ENCODE results near the gene PALLD.

DNA sequence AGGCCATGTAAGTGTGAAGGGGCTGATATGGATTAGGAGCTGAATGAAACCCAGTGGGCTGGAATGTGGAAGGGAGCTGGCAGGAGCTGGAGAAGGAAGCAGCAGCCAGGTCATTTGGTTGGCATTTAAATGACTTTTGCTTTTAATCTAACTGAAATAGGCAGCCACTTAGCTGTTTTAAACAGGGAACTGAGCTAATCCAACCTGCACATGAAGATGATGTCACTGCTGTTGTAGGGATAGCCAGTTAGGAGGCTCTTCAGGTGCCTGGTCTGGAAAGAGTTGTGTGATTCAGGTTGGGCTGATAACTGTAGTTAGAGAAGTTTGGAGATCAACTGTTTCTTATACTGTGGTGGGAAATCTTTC is 122.4 kb downstream of the PALLD start:
- TF ChIP-seq, protein P1, sequence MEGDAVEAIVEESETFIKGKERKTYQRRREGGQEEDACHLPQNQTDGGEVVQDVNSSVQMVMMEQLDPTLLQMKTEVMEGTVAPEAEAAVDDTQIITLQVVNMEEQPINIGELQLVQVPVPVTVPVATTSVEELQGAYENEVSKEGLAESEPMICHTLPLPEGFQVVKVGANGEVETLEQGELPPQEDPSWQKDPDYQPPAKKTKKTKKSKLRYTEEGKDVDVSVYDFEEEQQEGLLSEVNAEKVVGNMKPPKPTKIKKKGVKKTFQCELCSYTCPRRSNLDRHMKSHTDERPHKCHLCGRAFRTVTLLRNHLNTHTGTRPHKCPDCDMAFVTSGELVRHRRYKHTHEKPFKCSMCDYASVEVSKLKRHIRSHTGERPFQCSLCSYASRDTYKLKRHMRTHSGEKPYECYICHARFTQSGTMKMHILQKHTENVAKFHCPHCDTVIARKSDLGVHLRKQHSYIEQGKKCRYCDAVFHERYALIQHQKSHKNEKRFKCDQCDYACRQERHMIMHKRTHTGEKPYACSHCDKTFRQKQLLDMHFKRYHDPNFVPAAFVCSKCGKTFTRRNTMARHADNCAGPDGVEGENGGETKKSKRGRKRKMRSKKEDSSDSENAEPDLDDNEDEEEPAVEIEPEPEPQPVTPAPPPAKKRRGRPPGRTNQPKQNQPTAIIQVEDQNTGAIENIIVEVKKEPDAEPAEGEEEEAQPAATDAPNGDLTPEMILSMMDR (IDR thresholded peaks at IDR 0.05; ENCODE audit: extremely low read depth in 1 of 2, insufficient read depth in 1 of 2, low read depth in 1 of 2, low read length in 2 of 2), result no peak
- TF ChIP-seq, protein P2, sequence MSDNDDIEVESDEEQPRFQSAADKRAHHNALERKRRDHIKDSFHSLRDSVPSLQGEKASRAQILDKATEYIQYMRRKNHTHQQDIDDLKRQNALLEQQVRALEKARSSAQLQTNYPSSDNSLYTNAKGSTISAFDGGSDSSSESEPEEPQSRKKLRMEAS (IDR thresholded peaks at IDR 0.05; ENCODE audit: insufficient read depth, insufficient read length), result no peak
- TF ChIP-seq EZH2 (IDR thresholded peaks at IDR 0.05; ENCODE audit: borderline replicate concordance, low read depth, low read length, severe bottlenecking), result no peak
- TF ChIP-seq POLR2A (IDR thresholded peaks at IDR 0.05; ENCODE audit: low read depth, low read length), result no peak

All from endothelial cell of umbilical vein (primary cell).